CD14-positive monocyte (primary cell): ENCODE results near the gene APBA2. TPM values are rescaled to one million over a fixed set of nuclear protein-coding genes. Genes with fewer than 3 reads are reported as not detected.

Source experiments
- DNase-seq, 3 donors: peaks; one replicate each; pipeline ENCODE4 v3.0.0-alpha.2; 2011 to 2022
- H2AFZ ChIP-seq: 2 replicates; pipeline ENCODE4 v1.6.0; 2012; ENCODE audit warnings: mild to moderate bottlenecking, low read depth, low read length, inconsistent platforms; ENCODE audit not compliant: insufficient read depth, poor library complexity, severe bottlenecking
- H3K27ac ChIP-seq, 2 donors: 1 replicate in 1 of 2; 2 replicates in 1 of 2; pipeline ENCODE4 v1.5.1; 2012 to 2013; ENCODE audit warnings: low read length in 2 of 2, control low read depth in 1 of 2, inconsistent platforms in 1 of 2, low read depth in 1 of 2, mild to moderate bottlenecking in 1 of 2
- H3K27me3 ChIP-seq, 2 donors: one replicate each; pipeline versions ENCODE4 v1.6.0 to v1.6.1; 2011 to 2013; ENCODE audit warnings: low read length in 2 of 2; ENCODE audit not compliant: control insufficient read depth in 2 of 2, insufficient read depth in 2 of 2
- H3K36me3 ChIP-seq, 2 donors: replicated peaks in 1 of 2; 1 replicate in 1 of 2; 2 replicates in 1 of 2; pipeline versions ENCODE4 v1.5.1 to v1.6.1; 2012 to 2013; ENCODE audit warnings: low read length in 2 of 2, control low read depth in 1 of 2, inconsistent platforms in 1 of 2, mild to moderate bottlenecking in 1 of 2; ENCODE audit not compliant: insufficient read depth in 2 of 2, control insufficient read depth in 1 of 2
- H3K4me1 ChIP-seq, 2 donors: 1 replicate in 1 of 2; 2 replicates in 1 of 2; pipeline versions ENCODE4 v1.5.1 to v1.6.1; 2012 to 2013; ENCODE audit warnings: low read length in 2 of 2, control low read depth in 1 of 2, inconsistent platforms in 1 of 2, mild to moderate bottlenecking in 1 of 2, moderate library complexity in 1 of 2; ENCODE audit not compliant: insufficient read depth in 2 of 2, control insufficient read depth in 1 of 2
- H3K4me2 ChIP-seq: replicated peaks from 2 replicates; pipeline ENCODE3; 2012; ENCODE audit warnings: low read length, moderate library complexity, mild to moderate bottlenecking; ENCODE audit not compliant: poor library complexity, severe bottlenecking; ENCODE audit errors: extremely low read depth
- H3K4me3 ChIP-seq, 3 experiments: fragments of 200-600 bp in 1 of 3; sonication (generic) in 1 of 3; replicated peaks in 1 of 3; 1 replicate in 2 of 3; 2 replicates in 1 of 3; pipeline ENCODE4 v1.5.1; 2011 to 2013; ENCODE audit warnings: low read length in 3 of 3, mild to moderate bottlenecking in 3 of 3, control low read depth in 2 of 3, low read depth in 2 of 3, inconsistent platforms in 1 of 3, moderate library complexity in 1 of 3
- H3K79me2 ChIP-seq: 2 replicates; pipeline ENCODE4 v1.6.0; 2012; ENCODE audit warnings: mild to moderate bottlenecking, control low read depth, inconsistent platforms, low read length, moderate library complexity; ENCODE audit not compliant: insufficient read depth
- H3K9ac ChIP-seq: 2 replicates; pipeline ENCODE4 v1.6.0; 2017; ENCODE audit warnings: low read length, mild to moderate bottlenecking; ENCODE audit not compliant: insufficient read depth, poor library complexity, severe bottlenecking
- H3K9me3 ChIP-seq, 2 donors: replicated peaks in 1 of 2; 1 replicate in 1 of 2; 2 replicates in 1 of 2; pipeline versions ENCODE4 v1.5.1 to v1.6.1; 2012 to 2013; ENCODE audit warnings: low read length in 2 of 2, control low read depth in 1 of 2; ENCODE audit not compliant: control insufficient read depth in 1 of 2, insufficient read depth in 1 of 2
- H4K20me1 ChIP-seq: 2 replicates; pipeline ENCODE4 v1.6.0; 2012; ENCODE audit warnings: mild to moderate bottlenecking, low read length, control low read depth, moderate library complexity; ENCODE audit not compliant: insufficient read depth
- H3K27ac Mint-ChIP-seq, 7 donors: one replicate each; pipeline ENCODE4 v1.8.0; 2020; ENCODE audit warnings: mild to moderate bottlenecking in 7 of 7, mixed read lengths in 7 of 7, moderate library complexity in 6 of 7, inconsistent platforms in 2 of 7
- H3K27me3 Mint-ChIP-seq, 3 donors: one replicate each; pipeline ENCODE4 v1.8.0; 2021 to 2022; ENCODE audit warnings: low read depth in 3 of 3, mild to moderate bottlenecking in 3 of 3, mixed read lengths in 3 of 3, moderate library complexity in 3 of 3, inconsistent platforms in 1 of 3
- H3K36me3 Mint-ChIP-seq, 2 donors: one replicate each; pipeline ENCODE4 v1.8.0; 2020; ENCODE audit warnings: mixed read lengths in 2 of 2, inconsistent platforms in 1 of 2, mild to moderate bottlenecking in 1 of 2
- H3K4me1 Mint-ChIP-seq: one replicate; pipeline ENCODE4 v1.8.0; 2020; ENCODE audit warnings: mild to moderate bottlenecking, mixed read lengths
- H3K4me3 Mint-ChIP-seq, 2 donors: one replicate each; pipeline ENCODE4 v1.8.0; 2020; ENCODE audit warnings: mild to moderate bottlenecking in 2 of 2, mixed read lengths in 2 of 2, moderate library complexity in 1 of 2
- H3K9me3 Mint-ChIP-seq, 7 donors: one replicate each; pipeline ENCODE4 v1.8.0; 2020 to 2022; ENCODE audit warnings: mixed read lengths in 7 of 7, mild to moderate bottlenecking in 6 of 7, moderate library complexity in 6 of 7, inconsistent platforms in 2 of 7
- WGBS: methylation state at CpG from one replicate; pipeline ENCODE4 v1.1.5; 2013; ENCODE audit warnings: missing lambda C conversion rate; ENCODE audit not compliant: insufficient coverage; 5-methylcytosine and 5-hydroxymethylcytosine counted together
- intact Hi-C, 2 donors: fragments of 100-400 bp; cut with micrococcal nuclease; formaldehyde crosslinking; loops; one replicate each; pipeline versions ENCODE4 v1.15.0 to v1.15.1; 2023
- polyA plus RNA-seq, 3 donors: library from polyadenylated mRNA; depleted of rRNA in 1 of 3; unstranded in 2 of 3; stranded (reverse) in 1 of 3; fragments of 300-500 nt in 2 of 3; fragments of >200 nt in 1 of 3; fragmentation: Illumina TruSeq in 2 of 3; gene quantifications; 1 replicate in 2 of 3; 2 replicates in 1 of 3; pipeline ENCODE4 v1.2.3, GENCODE V29; 2012 to 2021
- TF ChIP-seq, protein P1 (sequence below): fragments of 200-600 bp; IDR thresholded peaks from one replicate; pipeline ENCODE4 v1.8.0; 2022; ENCODE audit warnings: antibody characterized with exemption, mild to moderate bottlenecking

APBA2 gene
- polyA plus RNA-seq, 3 donors = 0.30 TPM; not detected in 2

DNA sequence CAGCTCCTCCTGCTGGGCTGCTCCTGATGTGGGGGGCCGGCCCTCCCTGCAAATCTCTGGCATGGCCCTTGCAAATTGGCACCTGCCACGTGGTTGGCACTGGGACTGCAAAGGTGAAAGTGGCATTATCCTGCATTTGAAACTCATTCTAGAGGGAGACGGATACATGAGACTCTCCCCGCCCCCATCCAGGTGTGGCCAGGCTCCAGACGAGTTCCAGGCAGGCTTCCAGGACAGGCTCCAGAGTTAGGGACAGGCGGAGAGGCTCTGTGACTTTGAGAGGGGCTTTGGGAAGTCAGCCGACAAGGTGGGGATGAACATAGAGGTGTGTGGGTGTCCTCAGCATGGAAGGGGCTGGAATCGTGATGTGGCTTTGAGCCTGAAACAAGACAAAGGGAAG is 178.5 kb downstream of the APBA2 start:
- no peak overlapping the region for H3K9ac ChIP-seq
- no peaks in the 10 kb centered on the region for H3K79me2 ChIP-seq
- H3K4me2 ChIP-seq = no peak overlapping the region
- no peaks in the 10 kb centered on the region for H3K4me1 Mint-ChIP-seq
- intact Hi-C loops = no loop called here
- WGBS = 86% methylated on average over 8 of the region's 8 CpGs
- no peak for DNase-seq
- no peak overlapping the region for H3K27ac Mint-ChIP-seq
- peaks cover 0 to 5% (median 0%) of the 10 kb centered on the region in 7 donors for H3K9me3 Mint-ChIP-seq
- no peaks in the 10 kb centered on the region for H3K36me3 ChIP-seq
- no peaks in the 10 kb centered on the region for H3K36me3 Mint-ChIP-seq
- H4K20me1 ChIP-seq = no peaks in the 10 kb centered on the region
- H3K27ac ChIP-seq = no peak overlapping the region
- TF ChIP-seq, protein P1, sequence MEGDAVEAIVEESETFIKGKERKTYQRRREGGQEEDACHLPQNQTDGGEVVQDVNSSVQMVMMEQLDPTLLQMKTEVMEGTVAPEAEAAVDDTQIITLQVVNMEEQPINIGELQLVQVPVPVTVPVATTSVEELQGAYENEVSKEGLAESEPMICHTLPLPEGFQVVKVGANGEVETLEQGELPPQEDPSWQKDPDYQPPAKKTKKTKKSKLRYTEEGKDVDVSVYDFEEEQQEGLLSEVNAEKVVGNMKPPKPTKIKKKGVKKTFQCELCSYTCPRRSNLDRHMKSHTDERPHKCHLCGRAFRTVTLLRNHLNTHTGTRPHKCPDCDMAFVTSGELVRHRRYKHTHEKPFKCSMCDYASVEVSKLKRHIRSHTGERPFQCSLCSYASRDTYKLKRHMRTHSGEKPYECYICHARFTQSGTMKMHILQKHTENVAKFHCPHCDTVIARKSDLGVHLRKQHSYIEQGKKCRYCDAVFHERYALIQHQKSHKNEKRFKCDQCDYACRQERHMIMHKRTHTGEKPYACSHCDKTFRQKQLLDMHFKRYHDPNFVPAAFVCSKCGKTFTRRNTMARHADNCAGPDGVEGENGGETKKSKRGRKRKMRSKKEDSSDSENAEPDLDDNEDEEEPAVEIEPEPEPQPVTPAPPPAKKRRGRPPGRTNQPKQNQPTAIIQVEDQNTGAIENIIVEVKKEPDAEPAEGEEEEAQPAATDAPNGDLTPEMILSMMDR = no peak
- H3K9me3 ChIP-seq = peaks cover 0 to 3% of the 10 kb centered on the region in 2 donors
- no peak overlapping the region for H3K4me3 ChIP-seq
- H2AFZ ChIP-seq = no peak overlapping the region
- peaks cover 0 to 6% (median 0%) of the 10 kb centered on the region in 3 donors for H3K27me3 Mint-ChIP-seq
- H3K4me3 Mint-ChIP-seq = no peak overlapping the region
- H3K4me1 ChIP-seq = no peaks in the 10 kb centered on the region
- H3K27me3 ChIP-seq = no peaks in the 10 kb centered on the region

DNA sequence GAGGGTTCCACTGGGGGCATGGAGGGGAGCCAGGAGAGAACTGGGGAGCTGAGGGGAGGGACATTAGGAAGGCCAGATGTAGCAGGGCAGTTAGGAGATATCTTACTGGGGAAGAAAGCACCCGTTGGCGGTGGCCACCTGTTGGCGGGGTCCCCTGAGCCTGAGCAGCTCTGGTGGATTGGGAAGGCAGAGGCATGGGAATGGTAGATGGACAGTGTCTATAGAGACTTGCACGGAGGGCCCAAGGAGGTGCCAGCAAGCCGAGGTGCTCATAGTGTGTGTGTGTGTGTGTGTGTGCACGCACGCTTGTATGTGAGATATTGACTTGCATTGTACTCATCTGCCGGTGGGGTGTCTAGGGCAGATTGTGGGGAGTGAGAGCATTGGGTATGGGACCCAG is 179.0 kb downstream of the APBA2 start:
- H3K4me1 Mint-ChIP-seq = no peaks in the 10 kb centered on the region
- H2AFZ ChIP-seq = no peak overlapping the region
- 93% methylated on average over 8 of the region's 8 CpGs for WGBS
- no peak overlapping the region for H3K9ac ChIP-seq
- H3K27me3 Mint-ChIP-seq = peaks cover 0 to 6% (median 0%) of the 10 kb centered on the region in 3 donors
- no peaks in the 10 kb centered on the region for H3K36me3 Mint-ChIP-seq
- H3K36me3 ChIP-seq = no peaks in the 10 kb centered on the region
- H3K9me3 ChIP-seq = peaks cover 0 to 3% of the 10 kb centered on the region in 2 donors
- H3K9me3 Mint-ChIP-seq = peaks cover 0 to 8% (median 1%) of the 10 kb centered on the region in 7 donors
- no peak for DNase-seq
- no peaks in the 10 kb centered on the region for H3K27me3 ChIP-seq
- H3K4me1 ChIP-seq = no peaks in the 10 kb centered on the region
- peak overlapping the region in 1 of 7 donors; percentile 54 for H3K27ac Mint-ChIP-seq
- no peak overlapping the region for H3K4me3 Mint-ChIP-seq
- no peaks in the 10 kb centered on the region for H4K20me1 ChIP-seq
- TF ChIP-seq, protein P1 = no peak
- H3K4me3 ChIP-seq = no peak overlapping the region
- intact Hi-C loops = no loop called here
- H3K4me2 ChIP-seq = no peak overlapping the region
- no peak overlapping the region for H3K27ac ChIP-seq
- H3K79me2 ChIP-seq = no peaks in the 10 kb centered on the region
